Keratinocyte (primary cell): ENCODE data around the gene UROC1. TPM values are rescaled to one million over a fixed set of nuclear protein-coding genes. Genes with fewer than 3 reads are reported as not detected.

ENCODE experiments used
- DNase-seq: peaks from one replicate; pipeline ENCODE4 v3.0.0-alpha.2; 2011; ENCODE audit warnings: low read depth, missing footprints, low spot score
- FAIRE-seq: peaks from 2 replicates; lab custom pipeline; 2011; peaks lifted over from hg19 to GRCh38; lab: Jason Lieb, UNC
- H2AFZ ChIP-seq: 2 replicates; pipeline ENCODE4 v1.6.0; 2012; ENCODE audit warnings: low read length, control low read depth, inconsistent platforms; ENCODE audit not compliant: control insufficient read depth
- H3K27ac ChIP-seq: 2 replicates; pipeline ENCODE4 v1.5.1; 2011; ENCODE audit warnings: low read length; ENCODE audit not compliant: control insufficient read depth, insufficient read depth
- H3K27me3 ChIP-seq: 3 replicates; pipeline ENCODE4 v1.6.0; 2011; ENCODE audit warnings: low read length; ENCODE audit not compliant: control insufficient read depth, insufficient read depth; ENCODE audit errors: extremely low read depth
- H3K36me3 ChIP-seq, 2 experiments: 2 replicates in 1 of 2; 3 replicates in 1 of 2; pipeline ENCODE4 v1.5.1; 2011; ENCODE audit warnings: low read length in 2 of 2, mild to moderate bottlenecking in 1 of 2; ENCODE audit not compliant: control insufficient read depth in 2 of 2, insufficient read depth in 2 of 2; ENCODE audit errors: extremely low read depth in 1 of 2
- H3K4me1 ChIP-seq: 3 replicates; pipeline ENCODE4 v1.5.1; 2011; ENCODE audit warnings: low read length; ENCODE audit not compliant: control insufficient read depth, insufficient read depth; ENCODE audit errors: extremely low read depth
- H3K4me2 ChIP-seq: 3 replicates; pipeline ENCODE4 v1.6.0; 2011; ENCODE audit warnings: low read depth, low read length; ENCODE audit not compliant: control insufficient read depth, insufficient read depth; ENCODE audit errors: extremely low read depth
- H3K4me3 ChIP-seq, 3 experiments: fragments of 200-600 bp in 1 of 3; sonication (generic) in 1 of 3; 2 replicates in 2 of 3; 3 replicates in 1 of 3; pipeline ENCODE4 v1.5.1; 2011 to 2016; ENCODE audit warnings: low read length in 3 of 3, mild to moderate bottlenecking in 3 of 3, control low read depth in 2 of 3, inconsistent platforms in 1 of 3, low read depth in 1 of 3, mixed read lengths in 1 of 3, mixed run types in 1 of 3, moderate library complexity in 1 of 3; ENCODE audit not compliant: control insufficient read depth in 2 of 3, insufficient read depth in 2 of 3; ENCODE audit errors: extremely low read depth in 1 of 3
- H3K79me2 ChIP-seq: 2 replicates; pipeline ENCODE4 v1.6.0; 2012; ENCODE audit warnings: low read length; ENCODE audit not compliant: control insufficient read depth, insufficient read depth
- H3K9ac ChIP-seq: 3 replicates; pipeline ENCODE4 v1.6.0; 2011; ENCODE audit warnings: low read length; ENCODE audit not compliant: control insufficient read depth, insufficient read depth; ENCODE audit errors: extremely low read depth
- H3K9me1 ChIP-seq: 3 replicates; pipeline ENCODE4 v1.6.0; 2011; ENCODE audit warnings: low read length; ENCODE audit not compliant: control insufficient read depth, insufficient read depth; ENCODE audit errors: extremely low read depth
- H3K9me3 ChIP-seq: 2 replicates; pipeline ENCODE4 v1.5.1; 2012; ENCODE audit warnings: low read depth, low read length; ENCODE audit not compliant: control insufficient read depth
- H4K20me1 ChIP-seq: 3 replicates; pipeline ENCODE4 v1.6.0; 2011; ENCODE audit warnings: low read length; ENCODE audit not compliant: control insufficient read depth, insufficient read depth; ENCODE audit errors: extremely low read depth
- EZH2 ChIP-seq: IDR thresholded peaks from one replicate; pipeline ENCODE4 v1.6.1; 2012; ENCODE audit warnings: inconsistent platforms, mild to moderate bottlenecking, low read length, moderate library complexity
- dilution Hi-C: fragments of 300-500 bp; cut with MboI; formaldehyde crosslinking; loops from one replicate; pipeline ENCODE4 v1.7.0; 2020; ENCODE audit warnings: low sequenced_read_pairs; ENCODE audit not compliant: extremely low pct_ligation_motif_present
- polyA minus RNA-seq, 3 experiments: library from RNA; depleted of rRNA, polyadenylated mRNA; stranded (reverse); fragments of >200 nt; gene quantifications; 1 replicate in 1 of 3; 2 replicates in 1 of 3; 3 replicates in 1 of 3; pipeline ENCODE4 v1.2.3, GENCODE V29; 2011
- polyA plus RNA-seq, 5 experiments: library from polyadenylated mRNA; depleted of rRNA in 3 of 5; stranded (reverse) in 3 of 5; stranded (forward) in 1 of 5; unstranded in 1 of 5; fragments of >200 nt; gene quantifications; 1 replicate in 1 of 5; 2 replicates in 3 of 5; 3 replicates in 1 of 5; pipeline versions ENCODE4 v1.2.1 to v1.2.3, GENCODE V29; 2011 to 2012; ENCODE audit warnings: missing spikeins in 2 of 5, low read depth in 1 of 5, low replicate concordance in 1 of 5
- TF ChIP-seq, protein P1 (sequence below), 3 experiments: IDR thresholded peaks in 1 of 3; conservative IDR thresholded peaks in 1 of 3; optimal IDR thresholded peaks in 1 of 3; 2 replicates in 2 of 3; 3 replicates in 1 of 3; pipeline versions ENCODE3 to v1.5.1; 2011; ENCODE audit warnings: low read length in 3 of 3, mild to moderate bottlenecking in 3 of 3, moderate library complexity in 2 of 3, control low read depth in 1 of 3, inconsistent platforms in 1 of 3; ENCODE audit not compliant: insufficient read depth in 2 of 3; ENCODE audit errors: extremely low read depth in 1 of 3

Gene UROC1
- polyA plus RNA-seq (not detected in 3 replicates), polyA minus RNA-seq (not detected in 3 replicates)
- not detected for polyA plus RNA-seq (2011; ENCODE audit: low read depth)
- not detected in 2 replicates for polyA plus RNA-seq (2011; cell fraction: cytosol; rRNA removed)
- polyA plus RNA-seq (2011; cell fraction: nucleus; rRNA removed) = not detected in 2 replicates
- polyA plus RNA-seq (2012; ENCODE audit: low replicate concordance) = not detected in 2 replicates
- not detected for polyA minus RNA-seq (2011; cell fraction: cytosol; rRNA and poly(A)+ RNA removed)
- not detected in 2 replicates for polyA minus RNA-seq (2011; cell fraction: nucleus; rRNA and poly(A)+ RNA removed)

DNA sequence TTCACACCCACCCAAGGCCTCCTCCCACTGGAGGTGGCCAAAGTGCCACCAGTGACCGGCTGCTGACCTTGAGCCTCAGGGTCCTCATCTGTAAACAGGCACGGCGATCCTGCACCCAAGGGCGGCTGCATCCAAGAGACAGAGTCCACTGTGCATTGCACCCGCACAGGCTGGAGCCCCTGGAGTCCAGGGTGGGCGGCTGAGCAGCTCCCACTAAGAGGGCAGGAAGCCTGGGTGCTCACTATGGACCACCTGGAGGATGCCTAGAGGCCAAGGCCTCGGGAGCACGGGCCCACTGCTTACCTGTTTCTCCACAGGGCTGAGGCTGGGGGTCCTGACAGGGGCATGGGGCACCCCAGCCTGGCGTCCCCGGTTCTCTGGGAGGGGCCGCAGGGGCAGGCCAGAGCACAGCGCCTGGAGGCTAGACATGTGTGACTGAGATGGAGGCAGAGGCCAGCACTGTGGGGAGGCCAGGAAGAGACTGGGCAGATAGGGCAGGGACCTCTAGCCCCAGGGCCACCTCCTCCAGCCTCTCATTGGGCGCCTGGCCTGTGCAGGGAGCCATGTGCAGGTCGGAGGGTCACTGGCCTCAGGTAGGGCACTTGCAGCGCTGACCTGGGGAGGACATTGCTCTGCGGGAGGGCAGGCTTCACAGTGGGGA, at the start of gene UROC1:
Gene UROC1 (minus strand): TSS at position 483 of the 661 bp plus-strand sequence. CDS start 54 bp downstream, at position 429.
- dilution Hi-C loops = no loop called here
- DNase-seq (no peak), FAIRE-seq (no peak)
- no peak for TF ChIP-seq EZH2
- H3K79me2 ChIP-seq = no peaks in the 10 kb centered on the region
- H3K4me2 ChIP-seq = no peak within 1 kb of the TSS
- H3K27me3 ChIP-seq = peaks cover 7% of the 10 kb centered on the region
- H3K9me1 ChIP-seq = no peaks in the 10 kb centered on the region
- H2AFZ ChIP-seq = no peak within 1 kb of the TSS
- no peak within 1 kb of the TSS for H3K9ac ChIP-seq
- no peak within 1 kb of the TSS for H3K4me3 ChIP-seq
- no peak within 1 kb of the TSS for H3K27ac ChIP-seq
- no peaks in the 10 kb centered on the region for H3K9me3 ChIP-seq
- no peaks in the 10 kb centered on the region for H3K4me1 ChIP-seq
- no peaks in the 10 kb centered on the region for H4K20me1 ChIP-seq
- H3K36me3 ChIP-seq = no peaks in the 10 kb centered on the region

DNA sequence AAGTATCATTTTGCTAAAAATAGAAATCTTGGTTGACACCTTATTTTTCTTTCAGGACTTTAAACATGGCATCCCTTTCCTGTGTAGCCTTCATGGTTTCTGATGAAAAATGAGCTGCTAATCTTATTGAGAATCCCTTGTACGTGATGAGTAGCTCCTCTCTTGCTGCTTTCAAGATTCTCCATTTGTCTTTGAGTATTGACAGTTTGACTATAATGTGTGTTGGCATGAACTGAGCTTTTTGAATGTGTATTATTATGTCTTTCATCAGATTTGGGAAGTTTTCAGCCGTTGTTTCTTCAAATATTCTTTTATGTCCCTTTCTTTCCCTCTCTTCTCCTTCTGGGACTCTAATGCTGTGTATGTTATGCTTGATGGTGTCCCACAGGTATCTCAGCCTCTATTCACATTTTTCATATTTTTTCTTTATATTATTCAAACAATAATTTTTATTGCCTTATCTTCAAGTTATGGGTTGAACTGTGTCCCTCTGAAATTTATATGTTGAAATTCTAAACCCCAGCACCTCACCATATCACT, 45.2 kb upstream of the UROC1 start:
- no peak overlapping the region for H2AFZ ChIP-seq
- H3K9me1 ChIP-seq = no peaks in the 10 kb centered on the region
- no peaks in the 10 kb centered on the region for H3K4me1 ChIP-seq
- H3K79me2 ChIP-seq = no peaks in the 10 kb centered on the region
- H3K27ac ChIP-seq = no peak overlapping the region
- no peaks in the 10 kb centered on the region for H3K9me3 ChIP-seq
- DNase-seq = no peak
- no peak overlapping the region for H3K4me2 ChIP-seq
- H3K9ac ChIP-seq = no peak overlapping the region
- H4K20me1 ChIP-seq = no peaks in the 10 kb centered on the region
- no peak for FAIRE-seq
- H3K36me3 ChIP-seq = no peaks in the 10 kb centered on the region
- dilution Hi-C loops = no loop called here
- no peaks in the 10 kb centered on the region for H3K27me3 ChIP-seq
- TF ChIP-seq, protein P1, sequence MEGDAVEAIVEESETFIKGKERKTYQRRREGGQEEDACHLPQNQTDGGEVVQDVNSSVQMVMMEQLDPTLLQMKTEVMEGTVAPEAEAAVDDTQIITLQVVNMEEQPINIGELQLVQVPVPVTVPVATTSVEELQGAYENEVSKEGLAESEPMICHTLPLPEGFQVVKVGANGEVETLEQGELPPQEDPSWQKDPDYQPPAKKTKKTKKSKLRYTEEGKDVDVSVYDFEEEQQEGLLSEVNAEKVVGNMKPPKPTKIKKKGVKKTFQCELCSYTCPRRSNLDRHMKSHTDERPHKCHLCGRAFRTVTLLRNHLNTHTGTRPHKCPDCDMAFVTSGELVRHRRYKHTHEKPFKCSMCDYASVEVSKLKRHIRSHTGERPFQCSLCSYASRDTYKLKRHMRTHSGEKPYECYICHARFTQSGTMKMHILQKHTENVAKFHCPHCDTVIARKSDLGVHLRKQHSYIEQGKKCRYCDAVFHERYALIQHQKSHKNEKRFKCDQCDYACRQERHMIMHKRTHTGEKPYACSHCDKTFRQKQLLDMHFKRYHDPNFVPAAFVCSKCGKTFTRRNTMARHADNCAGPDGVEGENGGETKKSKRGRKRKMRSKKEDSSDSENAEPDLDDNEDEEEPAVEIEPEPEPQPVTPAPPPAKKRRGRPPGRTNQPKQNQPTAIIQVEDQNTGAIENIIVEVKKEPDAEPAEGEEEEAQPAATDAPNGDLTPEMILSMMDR (optimal IDR thresholded peaks at IDR 0.05 in 1 of 3, IDR thresholded peaks at IDR 0.05 in 1 of 3, conservative IDR thresholded peaks at IDR 0.05 in 1 of 3; ENCODE audit: extremely low read depth in 1 of 3, insufficient read depth in 2 of 3, low read length in 3 of 3) = no peak
- TF ChIP-seq EZH2 = no peak
- H3K4me3 ChIP-seq = no peak overlapping the region
